SK-N-SH treated with all-trans-retinoic acid at 6 μM for 48 hours (cell line): ENCODE results near the gene MACROD1.

Experiments
- ATAC-seq: fragments of 200-7000 bp; cut with Tn5 transposase; 3 replicates; pipeline ENCODE4 v1.9.1; 2020; ENCODE audit warnings: mild to moderate bottlenecking, moderate library complexity
- ARNTL ChIP-seq: fragments of 450-650 bp; formaldehyde crosslinking; IDR thresholded peaks from 2 replicates; pipeline ENCODE4 v1.5.0; 2020; ENCODE audit warnings: low read depth, mild to moderate bottlenecking, moderate library complexity, borderline replicate concordance
- BACH2 ChIP-seq: fragments of 250-450 bp; sonication (Bioruptor Pico); IDR thresholded peaks from 2 replicates; pipeline ENCODE4 v1.9.0; 2021; ENCODE audit warnings: mild to moderate bottlenecking, borderline replicate concordance
- CREB5 ChIP-seq: fragments of 250-450 bp; sonication (Bioruptor Pico); IDR thresholded peaks from 2 replicates; pipeline ENCODE4 v1.5.1; 2020; ENCODE audit warnings: low read depth, mild to moderate bottlenecking, moderate library complexity
- CSDC2 ChIP-seq: fragments of 250-450 bp; sonication (Bioruptor Pico); IDR thresholded peaks from 2 replicates; pipeline ENCODE4 v1.5.0; 2020; ENCODE audit warnings: mild to moderate bottlenecking, moderate library complexity
- CSRNP3 ChIP-seq: fragments of 250-450 bp; sonication (Bioruptor Pico); IDR thresholded peaks from 2 replicates; pipeline ENCODE4 v1.5.1; 2021; ENCODE audit warnings: mild to moderate bottlenecking, moderate library complexity
- GLIS3 ChIP-seq: fragments of 250-450 bp; sonication (Bioruptor Pico); IDR thresholded peaks from 2 replicates; pipeline ENCODE4 v1.5.0; 2020; ENCODE audit warnings: mild to moderate bottlenecking, moderate library complexity
- ISL1 ChIP-seq: fragments of 250-450 bp; sonication (Bioruptor Pico); IDR thresholded peaks from 2 replicates; pipeline ENCODE4 v2.1.2; 2022; ENCODE audit warnings: mild to moderate bottlenecking, moderate library complexity
- PATZ1 ChIP-seq: fragments of 250-450 bp; sonication (Bioruptor Pico); IDR thresholded peaks from 2 replicates; pipeline ENCODE4 v1.8.0; 2020; ENCODE audit warnings: mild to moderate bottlenecking, moderate library complexity, borderline replicate concordance
- PPARA ChIP-seq: fragments of 250-450 bp; sonication (Bioruptor Pico); IDR thresholded peaks from 2 replicates; pipeline ENCODE4 v1.5.0; 2020; ENCODE audit warnings: mild to moderate bottlenecking, borderline replicate concordance
- RARB ChIP-seq: fragments of 250-450 bp; sonication (Bioruptor Pico); IDR thresholded peaks from 2 replicates; pipeline ENCODE4 v1.8.0; 2021; ENCODE audit warnings: mild to moderate bottlenecking, moderate library complexity
- SNAI2 ChIP-seq: fragments of 250-450 bp; sonication (Bioruptor Pico); IDR thresholded peaks from 2 replicates; pipeline ENCODE4 v1.5.0; 2020; ENCODE audit warnings: mild to moderate bottlenecking, moderate library complexity
- TCF4 ChIP-seq: fragments of 250-450 bp; sonication (Bioruptor Pico); IDR thresholded peaks from 2 replicates; pipeline ENCODE4 v1.8.0; 2021; ENCODE audit warnings: mild to moderate bottlenecking, moderate library complexity, borderline replicate concordance
- TOX ChIP-seq: fragments of 250-450 bp; sonication (Bioruptor Pico); IDR thresholded peaks from 2 replicates; pipeline ENCODE4 v1.8.0; 2021; ENCODE audit warnings: mild to moderate bottlenecking, moderate library complexity, borderline replicate concordance
- TSHZ2 ChIP-seq: fragments of 250-450 bp; sonication (Bioruptor Pico); IDR thresholded peaks from 2 replicates; pipeline ENCODE4 v1.5.0; 2020; ENCODE audit warnings: mild to moderate bottlenecking, moderate library complexity
- ZFP3 ChIP-seq: fragments of 250-450 bp; sonication (Bioruptor Pico); IDR thresholded peaks from 2 replicates; pipeline ENCODE4 v1.5.0; 2020; ENCODE audit warnings: mild to moderate bottlenecking, moderate library complexity
- ZNF565 ChIP-seq: fragments of 450-650 bp; formaldehyde crosslinking; conservative IDR thresholded peaks from 2 replicates; pipeline ENCODE4 v1.5.0; 2020; ENCODE audit warnings: low read depth, mild to moderate bottlenecking, moderate library complexity
- ZNF70 ChIP-seq: fragments of 450-650 bp; formaldehyde crosslinking; IDR thresholded peaks from 2 replicates; pipeline ENCODE4 v1.5.0; 2020; ENCODE audit warnings: mild to moderate bottlenecking, moderate library complexity
- ZNF8 ChIP-seq: fragments of 450-650 bp; formaldehyde crosslinking; IDR thresholded peaks from 2 replicates; pipeline ENCODE4 v1.5.0; 2020; ENCODE audit warnings: mild to moderate bottlenecking, moderate library complexity

Gene MACROD1

GRCh38 chr11:64005691-64006090, 160.2 kb downstream of the MACROD1 start:
- ATAC-seq, result no peak
- TF ChIP-seq RARB (no peak), PPARA (CRISPR knock-in tag) (no peak), CSDC2 (CRISPR knock-in tag) (no peak), ZFP3 (CRISPR knock-in tag) (no peak), ARNTL (CRISPR knock-in tag) (no peak), TOX (CRISPR knock-in tag) (no peak), ZNF70 (no peak), TSHZ2 (no peak), SNAI2 (CRISPR knock-in tag) (no peak), ISL1 (CRISPR knock-in tag) (no peak)

GRCh38 chr11:64004590-64004984, 161.3 kb downstream of the MACROD1 start:
- TF ChIP-seq PPARA (CRISPR knock-in tag) (no peak), BACH2 (CRISPR knock-in tag) (no peak), CREB5 (no peak), CSRNP3 (CRISPR knock-in tag) (no peak)
- no peak for ATAC-seq

- no peak for ATAC-seq
These were observed 161.9 kb downstream of the MACROD1 start for GRCh38 chr11:64003807-64004589.

More at GRCh38 chr11:64003807-64004589, 161.9 kb downstream of the MACROD1 start:
- TF ChIP-seq GLIS3 (CRISPR knock-in tag) (no peak), TSHZ2 (no peak), ZNF565 (CRISPR knock-in tag) (no peak), PATZ1 (no peak), TCF4 (CRISPR knock-in tag) (no peak), ZNF8 (no peak)
